Stomach smooth muscle (tissue), 2 donors: ENCODE measurements around the gene ZNF695.

Experiments used
- H3K27ac ChIP-seq: one replicate; pipeline ENCODE4 v1.7.0; 2013; ENCODE audit warnings: mild to moderate bottlenecking, low read length, inconsistent platforms
- H3K27me3 ChIP-seq, 2 donors: one replicate each; pipeline ENCODE4 v1.7.0; 2013; ENCODE audit warnings: low read length in 2 of 2; ENCODE audit not compliant: insufficient read depth in 2 of 2, control insufficient read depth in 1 of 2
- H3K36me3 ChIP-seq, 2 donors: one replicate each; pipeline ENCODE4 v1.7.0; 2013; ENCODE audit warnings: low read length in 2 of 2; ENCODE audit not compliant: control insufficient read depth in 2 of 2, insufficient read depth in 2 of 2
- H3K4me1 ChIP-seq: one replicate; pipeline ENCODE4 v1.7.0; 2013; ENCODE audit warnings: low read length; ENCODE audit not compliant: control insufficient read depth, insufficient read depth
- H3K4me3 ChIP-seq, 2 donors: one replicate each; pipeline ENCODE4 v1.7.0; 2013; ENCODE audit warnings: low read length in 2 of 2
- H3K9ac ChIP-seq, 2 donors: one replicate each; pipeline ENCODE4 v1.7.0; 2013; ENCODE audit warnings: low read length in 2 of 2, mild to moderate bottlenecking in 1 of 2
- H3K9me3 ChIP-seq, 2 donors: one replicate each; pipeline ENCODE4 v1.7.0; 2013; ENCODE audit warnings: low read length in 2 of 2; ENCODE audit not compliant: control insufficient read depth in 2 of 2
- donor health status: healthy.
- donor health status: Pancreatic carcinoma.

The ZNF695 gene

DNA sequence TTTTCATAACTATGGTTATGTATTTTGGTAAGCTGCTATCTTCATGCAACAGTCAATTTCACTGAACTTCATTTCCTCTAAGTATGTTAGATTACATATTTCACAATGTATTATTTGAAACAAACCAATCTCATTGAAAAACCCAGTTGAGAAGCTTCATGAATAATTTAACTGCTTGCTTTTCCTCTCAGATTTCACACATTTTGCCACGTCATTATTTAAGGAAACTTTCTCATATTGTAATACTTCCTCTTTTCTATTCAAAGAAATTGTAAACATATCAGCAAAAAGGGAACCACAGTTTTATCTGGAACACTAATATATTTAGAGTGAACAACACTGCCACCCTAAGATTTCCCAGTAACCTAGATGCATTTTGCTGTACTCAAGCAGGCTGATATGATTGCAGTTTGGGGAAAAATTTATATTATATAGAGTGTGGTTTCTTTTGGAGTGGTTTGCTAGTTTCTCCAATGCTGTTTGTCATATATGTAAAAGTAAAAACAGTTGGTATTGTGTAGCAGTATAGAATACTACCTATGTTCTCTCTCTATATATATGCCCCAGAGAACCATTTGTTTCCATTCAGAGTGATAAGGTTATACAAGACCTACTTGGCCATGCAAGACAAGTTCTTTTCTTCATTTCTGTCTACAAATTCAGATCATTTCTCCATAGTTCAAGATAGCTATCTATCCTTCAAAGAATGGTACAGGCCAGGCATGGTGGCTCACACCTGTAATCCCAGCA, 47.7 kb downstream of the ZNF695 start:
- Histone ChIP-seq H3K4me1 (peaks cover 2% of the 10 kb centered on the region), H3K9ac (no peak overlapping the region), H3K27ac (no peak overlapping the region), H3K9me3 (no peaks in the 10 kb centered on the region), H3K4me3 (no peak overlapping the region), H3K36me3 (no peaks in the 10 kb centered on the region), H3K27me3 (no peaks in the 10 kb centered on the region)

DNA sequence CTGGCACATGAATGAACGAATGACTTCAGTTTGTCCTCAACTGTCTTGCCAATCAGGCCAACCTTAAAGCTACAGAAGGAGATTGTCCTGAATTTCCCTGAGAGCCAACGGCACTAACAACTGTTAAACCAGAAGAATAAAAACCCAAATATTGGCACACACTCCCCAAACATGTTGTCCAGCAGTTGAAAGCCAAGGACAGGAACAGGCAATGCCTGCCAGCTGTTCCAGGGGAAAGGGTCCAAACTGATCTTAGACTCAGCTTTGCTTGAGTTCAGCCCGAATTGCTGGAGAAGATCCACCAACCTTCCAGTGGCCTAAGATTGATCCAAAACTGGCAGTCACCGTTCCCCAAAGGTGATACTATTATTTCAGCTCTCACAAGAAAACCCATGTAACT, 53.7 kb downstream of the ZNF695 start:
- no peaks in the 10 kb centered on the region for H3K27me3 ChIP-seq
- H3K4me3 ChIP-seq: no peak overlapping the region
- H3K9me3 ChIP-seq: no peaks in the 10 kb centered on the region
- no peaks in the 10 kb centered on the region for H3K36me3 ChIP-seq
- H3K27ac ChIP-seq: no peak overlapping the region
- no peak overlapping the region for H3K9ac ChIP-seq
- no peaks in the 10 kb centered on the region for H3K4me1 ChIP-seq

- Histone ChIP-seq H3K36me3 (no peaks in the 10 kb centered on the region), H3K4me1 (no peaks in the 10 kb centered on the region), H3K9me3 (no peaks in the 10 kb centered on the region), H3K27me3 (no peaks in the 10 kb centered on the region), H3K4me3 (no peak overlapping the region), H3K27ac (no peak overlapping the region), H3K9ac (no peak overlapping the region)
These were observed 56.4 kb downstream of the ZNF695 start for GRCh38 chr1:246951413-246951812.

GRCh38 chr1:246949956-246950355, 57.9 kb downstream of the ZNF695 start:
- H3K36me3 ChIP-seq: no peaks in the 10 kb centered on the region
- no peaks in the 10 kb centered on the region for H3K4me1 ChIP-seq
- H3K27me3 ChIP-seq: no peaks in the 10 kb centered on the region
- H3K27ac ChIP-seq: no peak overlapping the region
- no peak overlapping the region for H3K4me3 ChIP-seq
- H3K9ac ChIP-seq: no peak overlapping the region
- H3K9me3 ChIP-seq: no peaks in the 10 kb centered on the region

DNA sequence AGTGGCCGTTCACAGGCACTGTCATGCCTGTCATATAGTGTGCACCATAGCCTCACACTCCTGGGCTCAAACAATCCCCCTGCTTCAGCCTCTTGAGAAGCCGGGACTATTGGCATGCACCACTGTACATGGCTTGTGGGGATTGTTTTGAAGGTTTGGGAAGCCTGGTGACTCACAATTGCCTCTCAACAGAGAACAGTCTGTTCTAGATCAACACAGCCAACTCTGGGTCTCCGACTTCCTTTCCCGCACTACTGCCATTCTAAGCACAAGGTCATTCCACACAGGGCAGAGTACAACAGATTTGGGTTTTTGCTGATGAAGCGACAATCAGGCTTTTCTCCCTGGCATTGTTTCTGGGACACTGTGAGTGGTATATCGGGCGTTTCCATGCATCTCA, 60.6 kb downstream of the ZNF695 start:
- H3K9ac ChIP-seq: no peak overlapping the region
- no peak overlapping the region for H3K4me3 ChIP-seq
- H3K4me1 ChIP-seq: no peaks in the 10 kb centered on the region
- H3K27me3 ChIP-seq: no peaks in the 10 kb centered on the region
- no peaks in the 10 kb centered on the region for H3K9me3 ChIP-seq
- H3K36me3 ChIP-seq: no peaks in the 10 kb centered on the region
- H3K27ac ChIP-seq: peak overlapping the region; percentile 46

DNA sequence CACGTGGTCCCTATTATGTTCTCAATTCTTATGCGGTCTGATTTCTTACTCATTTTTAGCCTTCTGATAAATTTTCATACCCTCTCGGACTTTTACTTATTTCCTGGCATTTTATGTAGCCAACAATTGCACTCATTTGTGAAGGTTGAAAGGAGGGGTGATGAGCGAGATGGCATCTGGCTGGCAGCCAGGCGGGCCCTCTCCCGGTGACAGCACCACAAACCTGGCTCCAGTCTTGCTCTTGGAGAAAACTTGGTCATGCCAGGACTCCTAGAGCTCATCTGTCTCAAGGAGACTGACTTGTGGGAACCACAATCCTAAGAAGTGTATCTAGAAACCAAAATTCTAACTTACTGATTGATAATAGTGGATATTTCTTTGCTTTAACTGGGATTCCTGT, 61.5 kb downstream of the ZNF695 start:
- Histone ChIP-seq H3K9me3 (no peaks in the 10 kb centered on the region), H3K27ac (peak overlapping the region; percentile 8), H3K4me3 (no peak overlapping the region), H3K4me1 (no peaks in the 10 kb centered on the region), H3K36me3 (no peaks in the 10 kb centered on the region), H3K9ac (no peak overlapping the region), H3K27me3 (no peaks in the 10 kb centered on the region)
